Renal pelvis (tissue), 4 donors: ENCODE measurements around the gene NPFFR2. TPM values are rescaled to one million over a fixed set of nuclear protein-coding genes. Genes with fewer than 3 reads are reported as not detected.
"Not testable (repeated sequence)": the region's sequence is repeated elsewhere in the genome, so short reads cannot be mapped to it uniquely, and the experiment has no call there.

Source experiments
- DNase-seq: peaks from one replicate; pipeline ENCODE4 v3.0.0-alpha.2; 2013
- polyA plus RNA-seq, 3 donors: library from polyadenylated mRNA; unstranded; fragments of 120-200 nt; gene quantifications; one replicate each; pipeline ENCODE4 v1.2.1, GENCODE V29; 2013; ENCODE audit not compliant: insufficient read length in 3 of 3

NPFFR2 gene
- polyA plus RNA-seq, 3 donors: 0.94 to 1.9 (median 1.9) TPM

DNA sequence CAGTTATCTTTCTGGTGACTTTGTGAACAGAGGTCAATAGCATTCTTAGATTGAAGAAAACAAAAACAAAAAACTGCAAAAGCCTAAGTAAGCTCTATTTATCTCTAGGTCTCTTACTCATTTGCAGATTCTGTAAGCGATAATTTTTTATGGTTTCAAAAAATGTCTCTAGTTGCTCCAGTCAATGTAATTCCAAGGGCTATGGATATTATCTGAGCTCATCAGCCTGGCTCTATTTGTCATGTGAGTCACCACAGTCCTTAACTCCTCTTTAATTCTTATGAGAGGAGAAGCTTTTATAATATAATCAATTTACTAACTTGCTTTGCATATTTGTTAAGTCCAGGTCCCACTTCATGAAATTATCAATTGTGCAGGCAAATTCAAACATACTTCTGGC lies 79.1 kb downstream of the NPFFR2 start:
- no peak for DNase-seq

- DNase-seq: no peak
Observed at GRCh38 chr4:72111863-72112262, 80.1 kb downstream of the NPFFR2 start.

DNA sequence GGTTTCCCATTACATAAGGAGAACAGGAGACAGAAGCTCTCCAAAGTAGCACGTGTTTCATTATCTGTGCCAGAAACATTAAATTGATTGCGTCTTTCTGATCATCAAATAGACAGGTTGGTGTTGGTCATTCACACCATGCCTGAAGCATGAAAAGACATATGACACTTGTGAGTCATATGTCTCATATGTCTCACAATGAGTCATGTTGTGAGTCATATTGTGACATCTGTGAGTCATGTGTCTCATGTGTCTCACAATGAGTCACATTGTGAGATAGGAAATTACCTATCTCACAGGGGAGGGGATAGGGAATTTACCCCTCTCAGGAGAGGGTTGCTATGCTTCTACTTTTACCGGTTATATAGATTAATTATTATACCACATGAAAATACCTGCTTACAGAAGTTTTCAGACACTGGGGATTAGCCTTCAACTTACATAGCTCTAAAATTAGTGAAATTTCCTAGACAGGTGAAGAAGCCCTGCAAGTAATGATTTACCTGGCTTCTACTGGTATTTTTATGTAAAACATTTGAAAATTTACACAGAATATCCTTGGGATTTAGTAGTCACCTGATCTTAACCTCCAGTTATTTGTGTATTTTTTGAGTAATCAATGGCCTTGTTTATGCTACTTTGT lies 80.8 kb downstream of the NPFFR2 start:
- no peak for DNase-seq

- DNase-seq: no peak
Observed at GRCh38 chr4:72118017-72118416, 86.2 kb downstream of the NPFFR2 start.

DNA sequence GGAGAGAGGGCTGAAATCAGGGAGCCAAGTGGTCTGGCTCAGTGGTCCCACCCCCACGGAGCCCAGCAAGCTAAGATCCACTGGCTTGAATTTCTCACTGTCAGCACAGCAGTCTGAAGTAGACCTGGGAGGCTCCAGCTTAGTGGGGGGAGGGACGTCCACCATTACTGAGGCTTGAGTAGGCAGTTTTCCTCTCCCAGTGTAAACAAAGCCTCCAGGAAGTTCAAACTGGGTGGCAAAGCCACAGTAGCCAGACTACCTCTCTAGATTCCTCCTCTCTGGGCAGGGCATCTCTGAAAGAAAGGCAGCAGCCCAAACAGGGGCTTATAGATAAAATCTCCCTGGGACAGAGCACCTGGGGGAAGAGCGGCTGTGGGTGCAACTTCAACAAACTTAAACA lies 88.1 kb downstream of the NPFFR2 start:
- DNase-seq: no peak

GRCh38 chr4:72128741-72129140 lies 96.9 kb downstream of the NPFFR2 start:
- DNase-seq: no peak

DNA sequence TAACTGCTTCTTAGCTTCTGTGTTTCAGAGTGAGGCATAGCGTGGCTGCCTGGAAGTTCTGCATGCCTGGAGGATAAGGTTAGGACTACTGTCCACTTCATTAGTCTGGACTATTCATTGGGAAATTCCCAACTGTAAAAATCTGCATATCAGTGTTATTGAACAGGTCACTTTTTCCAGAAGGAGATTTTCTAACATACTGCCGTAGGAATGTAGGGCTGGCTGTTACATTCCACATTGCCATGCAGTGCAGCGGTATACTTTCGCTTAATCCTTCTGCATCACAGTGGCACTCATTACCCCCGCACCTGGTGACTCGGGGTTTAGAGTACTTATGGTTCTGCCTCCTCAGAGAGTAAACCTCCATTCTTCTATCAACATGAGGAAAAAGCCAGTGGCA lies 104.6 kb downstream of the NPFFR2 start:
- no peak for DNase-seq

- DNase-seq: not testable (repeated sequence)
Observed at GRCh38 chr4:72139997-72140396, 108.2 kb downstream of the NPFFR2 start.

DNA sequence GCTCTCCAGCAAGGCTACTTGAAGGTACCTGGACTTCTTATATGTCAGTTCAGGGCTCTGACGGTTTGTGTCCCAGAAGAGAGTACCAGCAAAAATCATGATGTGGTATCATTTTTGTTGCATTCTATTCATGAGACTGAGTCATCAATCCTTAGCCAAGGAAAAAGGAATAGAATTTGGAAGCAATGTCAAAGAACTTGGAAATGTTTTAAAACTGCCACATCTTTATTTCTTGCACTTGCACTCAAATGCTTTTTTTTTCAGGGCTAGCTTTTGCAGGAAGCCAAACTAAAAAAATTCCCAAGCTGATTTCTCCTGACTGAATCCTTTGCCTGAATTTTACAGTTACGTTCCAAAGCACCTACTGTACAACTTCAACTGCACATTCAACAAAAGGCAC lies 112.4 kb downstream of the NPFFR2 start:
- no peak for DNase-seq

DNA sequence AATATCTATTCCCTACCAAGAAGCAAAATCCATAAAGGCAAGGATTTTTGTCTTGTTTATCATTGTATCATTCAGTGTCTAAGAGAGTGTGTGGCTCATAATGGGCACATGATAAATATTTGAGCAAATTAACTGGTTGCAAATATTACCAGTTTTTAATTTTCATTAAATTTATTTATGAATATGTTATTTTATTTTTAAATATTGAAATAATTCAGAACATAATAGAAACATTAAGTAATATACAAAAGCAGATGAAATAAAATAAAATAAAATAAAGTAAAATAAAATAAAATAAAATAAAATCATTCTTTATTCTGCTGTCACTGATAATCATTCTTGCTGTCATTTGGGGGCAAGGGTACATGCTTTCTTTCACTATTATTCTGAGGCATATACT lies 120.9 kb downstream of the NPFFR2 start:
- no peak for DNase-seq

- not testable (repeated sequence) for DNase-seq
Observed at GRCh38 chr4:72153634-72154033, 121.8 kb downstream of the NPFFR2 start.

GRCh38 chr4:72169285-72169684 lies 137.5 kb downstream of the NPFFR2 start:
- DNase-seq: not testable (repeated sequence)

DNA sequence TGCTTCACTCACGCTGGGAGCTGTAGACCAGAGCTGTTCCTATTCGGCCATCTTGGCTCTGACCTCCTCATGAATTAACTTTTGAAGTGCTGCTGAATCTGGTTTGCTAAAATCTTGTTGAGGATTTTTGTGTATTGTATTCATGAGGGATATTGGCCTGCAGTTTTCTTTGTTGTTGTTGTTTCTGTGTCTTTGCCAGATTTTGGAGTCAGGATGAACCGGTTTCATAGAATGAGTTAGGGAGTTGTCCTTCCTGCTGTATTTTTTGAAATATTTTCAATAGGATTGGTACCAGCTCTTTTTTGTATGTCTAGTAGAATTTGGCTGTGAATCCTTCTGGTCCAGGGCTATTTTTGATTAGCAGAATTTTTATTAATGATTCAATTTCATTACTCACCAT lies 138.1 kb downstream of the NPFFR2 start:
- DNase-seq: no peak

DNA sequence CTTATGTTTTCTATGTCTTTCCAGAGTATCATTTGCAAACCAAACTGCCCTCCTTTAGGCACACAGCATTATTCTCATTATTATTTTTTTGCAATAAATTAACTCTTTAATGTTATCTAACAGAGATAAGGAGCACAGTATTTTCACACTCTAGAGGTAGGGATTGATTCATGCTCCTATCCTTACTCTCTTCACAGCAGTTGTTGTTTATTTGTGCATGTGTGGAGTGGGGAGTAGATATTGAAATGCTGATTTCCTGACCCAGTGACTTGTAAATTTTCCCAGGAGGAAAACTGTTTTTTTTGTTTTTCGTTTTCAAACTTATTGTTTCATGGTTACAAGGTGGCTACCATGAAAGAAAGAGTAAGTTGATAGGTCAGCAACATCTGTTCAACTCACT lies 140.0 kb downstream of the NPFFR2 start:
- no peak for DNase-seq

GRCh38 chr4:72179342-72179741 lies 147.5 kb downstream of the NPFFR2 start:
- DNase-seq: no peak

DNA sequence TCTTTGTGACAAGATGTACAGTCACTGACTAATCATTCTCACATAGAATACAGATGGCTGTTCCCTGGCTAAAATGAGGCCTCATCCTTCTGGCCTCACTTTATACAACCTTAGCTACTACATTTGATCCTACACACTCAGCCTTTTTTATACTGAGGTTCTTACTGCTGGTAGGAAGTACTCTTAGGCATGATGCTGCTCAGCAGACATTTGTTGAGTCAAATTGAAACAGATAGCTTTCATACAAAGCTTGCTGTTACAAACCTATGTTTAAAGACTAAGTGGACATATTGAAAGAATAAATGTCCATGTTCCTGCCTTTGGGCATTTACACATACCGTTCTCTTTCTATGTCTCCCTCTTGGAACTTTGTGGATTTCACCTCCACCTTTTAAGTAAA lies 154.9 kb downstream of the NPFFR2 start:
- DNase-seq: no peak

DNA sequence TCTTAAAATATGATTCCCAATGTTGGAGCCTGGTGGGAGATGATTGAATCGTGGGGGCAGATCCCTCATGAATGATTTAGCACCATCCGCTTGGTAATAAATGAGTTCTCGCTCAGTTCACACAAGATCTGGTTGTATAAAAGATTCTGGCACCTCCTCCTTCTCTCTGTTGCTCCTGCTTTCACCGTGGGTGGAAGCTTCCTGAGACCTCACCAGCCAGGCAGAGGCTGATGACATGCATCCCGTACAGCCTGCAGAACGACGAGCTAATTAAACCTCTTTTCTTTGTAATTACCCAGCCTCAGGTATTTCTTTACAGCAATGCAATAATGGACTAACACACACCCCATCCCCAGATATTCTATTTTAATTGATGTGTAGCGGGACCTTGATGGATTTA lies 162.2 kb downstream of the NPFFR2 start:
- no peak for DNase-seq

- DNase-seq: no peak
Observed at GRCh38 chr4:72194453-72194852, 162.7 kb downstream of the NPFFR2 start.

Other genes starting within 250 kb of the NPFFR2 start
- under 1 TPM; 0.15 to 0.26 (median 0.21) TPM for gene GC, start 247.9 kb upstream of the NPFFR2 start, polyA plus RNA-seq